Left cardiac atrium (tissue), 4 donors: ENCODE measurements around the gene KLF1. TPM values are rescaled to one million over a fixed set of nuclear protein-coding genes. Genes with fewer than 3 reads are reported as not detected.
"Not testable (repeated sequence)": the region's sequence is repeated elsewhere in the genome, so short reads cannot be mapped to it uniquely, and the experiment has no call there.

Experiments used
- ATAC-seq, 2 donors: fragments of 200-7000 bp; cut with Tn5 transposase; one replicate each; pipeline ENCODE4 v1.9.1; 2020; ENCODE audit warnings: mild to moderate bottlenecking in 2 of 2, moderate library complexity in 2 of 2
- DNase-seq: peaks from one replicate; pipeline ENCODE4 v3.0.0-alpha.2; 2020
- intact Hi-C, 2 donors: fragments of 100-400 bp; cut with DNase I; formaldehyde crosslinking; loops; one replicate each; pipeline versions ENCODE4 v1.14.1 to v1.15.1; 2022 to 2023
- total RNA-seq, 2 donors: library from RNA; stranded (reverse); fragmentation: NEBNext Ultra II Directional; extraction: Animal tissue kit (Norgen Biotek cat#: 25700); gene quantifications; one replicate each; pipeline ENCODE4 v1.2.1, GENCODE V29; 2021
- donor health status: DM: no; HTN: yes; CAD: no.
- donor health status: DM: no; HTN: yes; CAD: no; lungs with severe emphysema.
- donor health status: DM: yes; HTN: yes; CAD: no.
- donor health status: Dilated cardiomyopathy.

The KLF1 gene
- total RNA-seq, 2 donors from 2014 or later: not detected

- no peak for DNase-seq
- ATAC-seq: no peak
- intact Hi-C loops: no loop called here
These were observed 14.7 kb downstream of the KLF1 start for GRCh38 chr19:12872255-12872654.

GRCh38 chr19:12871681-12872080 is 15.3 kb downstream of the KLF1 start:
- DNase-seq (no peak), ATAC-seq (no peak)
- intact Hi-C loops: no loop called here

- intact Hi-C loops: no loop called here
- ATAC-seq: no peak
- no peak for DNase-seq
These were observed 18.4 kb downstream of the KLF1 start for GRCh38 chr19:12868540-12869112.

GRCh38 chr19:12867120-12868099 is 19.6 kb downstream of the KLF1 start:
- DNase-seq: peak; percentile 61

GRCh38 chr19:12866416-12867119 is 20.4 kb downstream of the KLF1 start:
- intact Hi-C loops: no loop called here
- ATAC-seq: no peak
- DNase-seq: no peak

More at GRCh38 chr19:12867120-12868099, 19.6 kb downstream of the KLF1 start:
- intact Hi-C loops: no loop called here
- peak; percentile 86 for ATAC-seq

- intact Hi-C loops: no loop called here
- no peak for ATAC-seq
- DNase-seq: no peak
These were observed 21.1 kb downstream of the KLF1 start for GRCh38 chr19:12865746-12866415.

- no peak for ATAC-seq
- DNase-seq: no peak
- intact Hi-C loops: no loop called here
These were observed 22.0 kb downstream of the KLF1 start for GRCh38 chr19:12864721-12865715.

- intact Hi-C loops: no loop called here
- ATAC-seq (no peak), DNase-seq (no peak)
These were observed 22.9 kb downstream of the KLF1 start for GRCh38 chr19:12864143-12864542.

GRCh38 chr19:12859546-12859945 is 27.5 kb downstream of the KLF1 start:
- no peak for ATAC-seq
- intact Hi-C loops: no loop called here
- no peak for DNase-seq

GRCh38 chr19:12858041-12858928 is 28.7 kb downstream of the KLF1 start:
- DNase-seq: no peak
- ATAC-seq: no peak
- intact Hi-C loops: no loop called here

GRCh38 chr19:12856653-12857052 is 30.3 kb downstream of the KLF1 start:
- intact Hi-C loops: no loop called here
- ATAC-seq: no peak

GRCh38 chr19:12847159-12848139 is 39.6 kb downstream of the KLF1 start:
- intact Hi-C loops: loop anchor here in 1 of 2 donors (2.0 kb wide), 1 partner anchor 83 kb away; no protein-coding TSS in a partner anchor
- DNase-seq (peak; percentile 83), ATAC-seq (peak; percentile 99)

More at GRCh38 chr19:12856653-12857052, 30.3 kb downstream of the KLF1 start:
- DNase-seq: no peak

- not testable (repeated sequence) for ATAC-seq, DNase-seq
- intact Hi-C loops: loop anchor here in 1 of 2 donors (2.0 kb wide), 1 partner anchor 82 kb away; no protein-coding TSS in a partner anchor
These were observed 40.4 kb downstream of the KLF1 start for GRCh38 chr19:12846613-12847012.

GRCh38 chr19:12843999-12844732 is 42.8 kb downstream of the KLF1 start:
- no peak for DNase-seq
- intact Hi-C loops: loop anchor here in 1 of 2 donors (5.0 kb wide), 1 partner anchor 77 kb away; no protein-coding TSS in a partner anchor
- no peak for ATAC-seq

GRCh38 chr19:12843328-12843727 is 43.7 kb downstream of the KLF1 start:
- intact Hi-C loops: loop anchor here in 1 of 2 donors (5.0 kb wide), 1 partner anchor 76 kb away; no protein-coding TSS in a partner anchor

More at GRCh38 chr19:12843328-12843727, 43.7 kb downstream of the KLF1 start:
- DNase-seq: no peak
- ATAC-seq: no peak
